Measurements from ENCODE around the gene USP2. TPM values are rescaled to one million over a fixed set of nuclear protein-coding genes. Genes with fewer than 3 reads are reported as not detected.
A peak's percentile ranks its signal among the peaks of the same experiment; 100 is the strongest.
"Not testable (repeated sequence)": the region's sequence is repeated elsewhere in the genome, so short reads cannot be mapped to it uniquely, and the experiment has no call there.

Gene USP2
- total RNA-seq, 2 experiments from 2014 or later, result 10.6 to 24.5 TPM

DNA sequence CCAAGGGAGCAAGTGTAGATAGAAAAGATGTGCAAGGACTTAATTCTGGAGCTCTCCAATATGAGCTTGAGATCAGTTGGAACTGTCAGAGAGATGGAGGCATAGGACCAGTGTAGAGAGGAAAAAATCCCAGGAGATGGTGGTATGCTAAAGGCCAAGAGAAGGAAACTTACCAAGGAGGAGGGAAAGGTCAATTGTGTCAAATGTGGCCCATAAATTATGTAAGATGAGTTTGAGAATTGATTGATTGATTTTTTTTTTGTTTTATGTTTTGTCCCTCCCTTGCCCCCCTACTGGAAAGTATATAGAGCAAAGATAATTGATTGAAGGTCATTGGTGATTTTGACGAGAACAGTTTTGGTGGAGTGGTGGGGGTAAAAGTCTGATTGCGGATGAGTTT lies 2.8 kb upstream of the USP2 start:
- BruUV-seq (replicated peaks), result no TSS peak
- no peaks in the 10 kb centered on the region for H4K20me1 ChIP-seq (ENCODE audit: insufficient read depth, low read length)
- no peak overlapping the region for H3K27ac ChIP-seq (ENCODE audit: low read depth, low read length, poor library complexity, severe bottlenecking)
- ChIA-PET CTCF (ENCODE audit: unreplicated experiment) (interaction anchor here (1.0 to 1.1 kb wide), 2 partner anchors 10 to 28 kb away, joined by 3 read pairs; no protein-coding TSS in a partner anchor), POLR2A (no interaction called here)
- H3K36me3 ChIP-seq (ENCODE audit: insufficient read depth, low read length), result no peaks in the 10 kb centered on the region
- no peaks in the 10 kb centered on the region for H3K79me2 ChIP-seq (ENCODE audit: insufficient read depth, low read depth, low read length)
- H3K4me3 ChIP-seq (ENCODE audit: low read depth, low read length, poor library complexity, severe bottlenecking), result no peak overlapping the region
- H3K4me1 ChIP-seq (ENCODE audit: insufficient read depth, low read length, poor library complexity, severe bottlenecking), result peaks cover 11% of the 10 kb centered on the region
- H3K9me3 ChIP-seq (ENCODE audit: low read length), result no peaks in the 10 kb centered on the region
- H2AFZ ChIP-seq (ENCODE audit: low read length), result no peak overlapping the region
- no peaks in the 10 kb centered on the region for H3K9me2 ChIP-seq (ENCODE audit: insufficient read depth, low read length)
- intact Hi-C loops (cut with micrococcal nuclease; ENCODE audit: unreplicated experiment), result no loop called here
- no peak for TF ChIP-seq EZH2phosphoT487 (IDR thresholded peaks at IDR 0.05; ENCODE audit: borderline replicate concordance, low read depth, low read length)
- TF ChIP-seq, protein P1, sequence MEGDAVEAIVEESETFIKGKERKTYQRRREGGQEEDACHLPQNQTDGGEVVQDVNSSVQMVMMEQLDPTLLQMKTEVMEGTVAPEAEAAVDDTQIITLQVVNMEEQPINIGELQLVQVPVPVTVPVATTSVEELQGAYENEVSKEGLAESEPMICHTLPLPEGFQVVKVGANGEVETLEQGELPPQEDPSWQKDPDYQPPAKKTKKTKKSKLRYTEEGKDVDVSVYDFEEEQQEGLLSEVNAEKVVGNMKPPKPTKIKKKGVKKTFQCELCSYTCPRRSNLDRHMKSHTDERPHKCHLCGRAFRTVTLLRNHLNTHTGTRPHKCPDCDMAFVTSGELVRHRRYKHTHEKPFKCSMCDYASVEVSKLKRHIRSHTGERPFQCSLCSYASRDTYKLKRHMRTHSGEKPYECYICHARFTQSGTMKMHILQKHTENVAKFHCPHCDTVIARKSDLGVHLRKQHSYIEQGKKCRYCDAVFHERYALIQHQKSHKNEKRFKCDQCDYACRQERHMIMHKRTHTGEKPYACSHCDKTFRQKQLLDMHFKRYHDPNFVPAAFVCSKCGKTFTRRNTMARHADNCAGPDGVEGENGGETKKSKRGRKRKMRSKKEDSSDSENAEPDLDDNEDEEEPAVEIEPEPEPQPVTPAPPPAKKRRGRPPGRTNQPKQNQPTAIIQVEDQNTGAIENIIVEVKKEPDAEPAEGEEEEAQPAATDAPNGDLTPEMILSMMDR (conservative IDR thresholded peaks at IDR 0.05; ENCODE audit: low read length), result no peak
- H3K4me2 ChIP-seq (ENCODE audit: low read length), result no peak overlapping the region
- no peak for DNase-seq (ENCODE audit: low spot score)

DNA sequence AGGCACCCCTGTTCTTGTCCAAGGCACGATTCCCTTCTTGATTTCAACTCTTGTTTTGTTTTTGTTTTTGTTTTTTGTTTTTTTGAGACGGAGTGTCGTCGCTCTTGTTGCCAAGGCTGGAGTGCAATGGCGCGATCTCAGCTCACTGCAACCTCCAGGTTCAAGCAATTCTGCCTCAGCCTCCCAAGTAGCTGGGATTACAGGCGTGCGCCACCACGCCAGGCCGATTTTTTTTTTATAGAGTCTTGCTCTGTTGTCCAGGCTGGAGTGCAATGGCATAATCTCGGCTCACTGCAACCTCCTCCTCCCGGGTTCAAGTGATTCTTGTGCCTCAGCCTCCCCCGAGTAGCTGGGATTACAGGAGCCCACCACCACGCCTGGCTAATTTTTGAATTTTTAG lies 1.0 kb upstream of the USP2 start:
- BruUV-seq (replicated peaks); intact Hi-C loops (cut with micrococcal nuclease; ENCODE audit: unreplicated experiment); H3K36me3 ChIP-seq (ENCODE audit: insufficient read depth, low read length); H4K20me1 ChIP-seq (ENCODE audit: insufficient read depth, low read length); H3K9me3 ChIP-seq (ENCODE audit: low read length); H3K79me2 ChIP-seq (ENCODE audit: insufficient read depth, low read depth, low read length); H3K27ac ChIP-seq (ENCODE audit: low read depth, low read length, poor library complexity, severe bottlenecking); H3K4me3 ChIP-seq (ENCODE audit: low read depth, low read length, poor library complexity, severe bottlenecking); DNase-seq (ENCODE audit: low spot score); H3K9me2 ChIP-seq (ENCODE audit: insufficient read depth, low read length); H2AFZ ChIP-seq (ENCODE audit: low read length); CTCF ChIA-PET (ENCODE audit: unreplicated experiment): not testable (repeated sequence)
- Histone ChIP-seq H3K4me2 (ENCODE audit: low read length) (peak overlapping the region; percentile 80; the same call in 1 of the 2 replicates), H3K4me1 (ENCODE audit: insufficient read depth, low read length, poor library complexity, severe bottlenecking) (peaks cover 22% of the 10 kb centered on the region)
- POLR2A ChIA-PET, result interaction anchor here (0.7 to 2.1 kb wide), 3 partner anchors 15 to 61 kb away, joined by 3 to 6 read pairs (median 4); no protein-coding TSS in a partner anchor

DNA sequence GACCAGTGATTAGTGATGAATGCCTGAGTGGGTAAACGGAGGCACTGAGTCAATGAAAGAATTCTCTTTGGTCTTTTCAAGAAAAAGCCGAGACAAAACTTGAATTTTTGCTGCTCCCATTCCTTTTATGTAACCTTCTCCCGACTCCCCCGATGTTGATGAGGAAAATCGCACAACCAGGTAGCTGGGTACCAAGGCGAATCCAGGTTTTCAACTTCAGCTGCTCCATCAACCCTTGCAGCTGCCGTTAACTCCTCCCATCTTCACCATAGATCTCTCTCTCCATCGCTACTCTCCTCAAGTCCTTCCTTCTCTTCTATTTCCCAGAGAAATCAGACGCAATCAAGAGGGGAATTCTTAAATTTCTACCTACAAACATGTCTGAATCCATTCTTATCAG lies 611 bp upstream of the USP2 start:
- TF ChIP-seq, protein P1 (conservative IDR thresholded peaks at IDR 0.05; ENCODE audit: low read length), result no peak
- no peak for TF ChIP-seq EZH2phosphoT487 (IDR thresholded peaks at IDR 0.05; ENCODE audit: borderline replicate concordance, low read depth, low read length)
- Histone ChIP-seq H3K9me3 (ENCODE audit: low read length) (no peaks in the 10 kb centered on the region), H3K79me2 (ENCODE audit: insufficient read depth, low read depth, low read length) (no peaks in the 10 kb centered on the region), H3K36me3 (ENCODE audit: insufficient read depth, low read length) (no peaks in the 10 kb centered on the region), H3K4me2 (ENCODE audit: low read length) (peak overlapping the region; percentile 80), H3K4me1 (ENCODE audit: insufficient read depth, low read length, poor library complexity, severe bottlenecking) (peaks cover 26% of the 10 kb centered on the region), H2AFZ (ENCODE audit: low read length) (peak overlapping the region; percentile 55), H4K20me1 (ENCODE audit: insufficient read depth, low read length) (no peaks in the 10 kb centered on the region), H3K9me2 (ENCODE audit: insufficient read depth, low read length) (no peaks in the 10 kb centered on the region), H3K4me3 (ENCODE audit: low read depth, low read length, poor library complexity, severe bottlenecking) (peak overlapping the region; percentile 69), H3K27ac (ENCODE audit: low read depth, low read length, poor library complexity, severe bottlenecking) (no peak overlapping the region)
- BruUV-seq (replicated peaks), result TSS peak; percentile 64
- ChIA-PET CTCF (ENCODE audit: unreplicated experiment) (interaction anchor here (1.0 kb wide), 1 partner anchor 20 kb away, joined by 4 read pairs; no protein-coding TSS in a partner anchor), POLR2A (interaction anchor here (0.7 to 2.1 kb wide), 3 partner anchors 15 to 60 kb away, joined by 3 to 6 read pairs (median 4); no protein-coding TSS in a partner anchor)
- intact Hi-C loops (cut with micrococcal nuclease; ENCODE audit: unreplicated experiment), result no loop called here
- no peak for DNase-seq (ENCODE audit: low spot score)

Data from OCI-LY7 (cell line).